Measurements from ENCODE around the gene KDM5B.

GRCh38 chr1:202857136-202857610 is 49.0 kb upstream of the KDM5B start:
- TF ChIP-seq CTCF (IDR thresholded peaks at IDR 0.05) (no peak), EP300 (IDR thresholded peaks at IDR 0.05; ENCODE audit: borderline replicate concordance in 1 of 2, low read depth in 1 of 2, low read length in 1 of 2) (no peak), USF1 (IDR thresholded peaks at IDR 0.05; ENCODE audit: borderline replicate concordance, low read depth) (no peak), RFX5 (IDR thresholded peaks at IDR 0.05; ENCODE audit: low read length) (no peak), ZBTB33 (IDR thresholded peaks at IDR 0.05; ENCODE audit: borderline replicate concordance, low read depth) (no peak), MXI1 (IDR thresholded peaks at IDR 0.05; ENCODE audit: low read depth, low read length) (no peak), TCF12 (IDR thresholded peaks at IDR 0.05) (no peak), EZH2phosphoT487 (IDR thresholded peaks at IDR 0.05; ENCODE audit: borderline replicate concordance, low read depth) (no peak), FOXM1 (IDR thresholded peaks at IDR 0.05; ENCODE audit: low read depth) (no peak), YY1 (IDR thresholded peaks at IDR 0.05; ENCODE audit: low read depth) (no peak), TAF1 (IDR thresholded peaks at IDR 0.05; ENCODE audit: borderline replicate concordance, low read depth, low read length) (no peak)
